GM12872 (cell line): Measurements from ENCODE around the gene RAET1G.

Source experiments
- TF ChIP-seq, protein P1 (sequence below): IDR thresholded peaks from 3 replicates; pipeline ENCODE4 v1.5.1; 2011; ENCODE audit warnings: low read depth, mild to moderate bottlenecking, low read length, moderate library complexity; ENCODE audit not compliant: insufficient read depth

The RAET1G gene

DNA sequence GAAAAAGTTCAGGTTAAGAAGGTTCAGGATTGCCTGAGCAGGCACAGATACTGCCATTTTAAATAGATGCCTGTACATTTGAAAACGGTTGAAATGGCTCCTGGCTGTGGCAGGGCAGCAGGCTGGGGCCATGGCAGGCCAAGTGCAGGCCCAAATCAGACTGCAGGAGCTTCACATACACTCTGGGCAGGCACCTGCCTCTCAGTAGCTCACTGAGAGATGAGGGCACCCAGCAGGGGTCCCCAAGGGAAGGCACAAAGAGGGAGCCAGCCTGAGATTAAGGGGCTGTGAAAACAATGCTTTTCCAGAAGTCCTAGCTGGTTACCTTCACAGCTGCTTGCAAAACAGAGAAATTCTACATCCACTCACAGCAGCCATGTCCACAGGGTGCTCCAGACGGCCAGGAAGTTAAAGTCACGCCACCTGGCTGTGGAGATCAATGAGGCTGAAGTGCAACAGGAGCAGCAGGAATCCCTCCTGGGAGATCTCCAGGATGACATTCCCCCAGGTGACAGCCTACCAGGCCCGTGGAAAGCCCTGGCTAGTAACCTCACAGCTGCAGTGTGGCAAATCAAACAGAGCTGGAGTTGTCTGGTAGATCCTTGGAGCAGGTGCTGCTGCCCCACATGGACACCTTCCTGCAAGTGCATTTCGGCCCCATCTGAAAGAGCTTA, 18.8 kb downstream of the RAET1G start:
- TF ChIP-seq, protein P1, sequence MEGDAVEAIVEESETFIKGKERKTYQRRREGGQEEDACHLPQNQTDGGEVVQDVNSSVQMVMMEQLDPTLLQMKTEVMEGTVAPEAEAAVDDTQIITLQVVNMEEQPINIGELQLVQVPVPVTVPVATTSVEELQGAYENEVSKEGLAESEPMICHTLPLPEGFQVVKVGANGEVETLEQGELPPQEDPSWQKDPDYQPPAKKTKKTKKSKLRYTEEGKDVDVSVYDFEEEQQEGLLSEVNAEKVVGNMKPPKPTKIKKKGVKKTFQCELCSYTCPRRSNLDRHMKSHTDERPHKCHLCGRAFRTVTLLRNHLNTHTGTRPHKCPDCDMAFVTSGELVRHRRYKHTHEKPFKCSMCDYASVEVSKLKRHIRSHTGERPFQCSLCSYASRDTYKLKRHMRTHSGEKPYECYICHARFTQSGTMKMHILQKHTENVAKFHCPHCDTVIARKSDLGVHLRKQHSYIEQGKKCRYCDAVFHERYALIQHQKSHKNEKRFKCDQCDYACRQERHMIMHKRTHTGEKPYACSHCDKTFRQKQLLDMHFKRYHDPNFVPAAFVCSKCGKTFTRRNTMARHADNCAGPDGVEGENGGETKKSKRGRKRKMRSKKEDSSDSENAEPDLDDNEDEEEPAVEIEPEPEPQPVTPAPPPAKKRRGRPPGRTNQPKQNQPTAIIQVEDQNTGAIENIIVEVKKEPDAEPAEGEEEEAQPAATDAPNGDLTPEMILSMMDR = no peak

DNA sequence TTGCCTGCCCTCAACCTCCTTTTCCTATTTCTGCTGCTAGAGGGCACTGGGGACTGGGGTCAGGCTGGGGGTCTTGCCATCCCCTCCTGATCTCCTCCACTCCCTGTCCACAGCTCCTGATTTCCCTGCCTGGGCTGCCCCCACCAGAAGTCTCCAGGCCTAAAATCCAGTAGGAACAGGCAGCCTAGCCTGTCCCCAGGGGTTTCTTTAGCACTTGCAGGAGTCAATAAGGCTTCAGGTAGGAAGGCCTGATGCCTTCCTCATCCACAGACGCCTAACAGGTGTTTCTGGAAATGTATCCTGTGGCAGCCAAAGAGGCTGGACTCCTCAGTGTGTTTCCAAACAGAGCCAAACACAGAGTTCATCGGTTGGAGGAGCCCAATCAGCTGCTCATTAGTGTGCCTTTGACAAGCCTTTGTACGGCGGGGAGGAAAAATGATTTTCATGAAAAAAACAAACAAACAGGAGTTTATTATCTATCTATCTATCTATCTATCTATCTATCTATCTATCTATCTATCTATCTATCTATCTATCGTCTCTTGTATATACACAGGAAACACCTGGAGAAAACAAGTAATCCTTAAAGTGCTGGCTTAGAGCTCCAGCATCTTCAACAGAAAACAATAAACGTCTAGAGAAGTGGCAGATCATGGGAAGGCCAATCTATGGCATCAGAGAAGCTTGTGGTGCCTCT, 21.3 kb downstream of the RAET1G start:
- TF ChIP-seq, protein P1 = no peak

- TF ChIP-seq, protein P1 = no peak
Observed at GRCh38 chr6:149900620-149901443, 22.1 kb downstream of the RAET1G start.

DNA sequence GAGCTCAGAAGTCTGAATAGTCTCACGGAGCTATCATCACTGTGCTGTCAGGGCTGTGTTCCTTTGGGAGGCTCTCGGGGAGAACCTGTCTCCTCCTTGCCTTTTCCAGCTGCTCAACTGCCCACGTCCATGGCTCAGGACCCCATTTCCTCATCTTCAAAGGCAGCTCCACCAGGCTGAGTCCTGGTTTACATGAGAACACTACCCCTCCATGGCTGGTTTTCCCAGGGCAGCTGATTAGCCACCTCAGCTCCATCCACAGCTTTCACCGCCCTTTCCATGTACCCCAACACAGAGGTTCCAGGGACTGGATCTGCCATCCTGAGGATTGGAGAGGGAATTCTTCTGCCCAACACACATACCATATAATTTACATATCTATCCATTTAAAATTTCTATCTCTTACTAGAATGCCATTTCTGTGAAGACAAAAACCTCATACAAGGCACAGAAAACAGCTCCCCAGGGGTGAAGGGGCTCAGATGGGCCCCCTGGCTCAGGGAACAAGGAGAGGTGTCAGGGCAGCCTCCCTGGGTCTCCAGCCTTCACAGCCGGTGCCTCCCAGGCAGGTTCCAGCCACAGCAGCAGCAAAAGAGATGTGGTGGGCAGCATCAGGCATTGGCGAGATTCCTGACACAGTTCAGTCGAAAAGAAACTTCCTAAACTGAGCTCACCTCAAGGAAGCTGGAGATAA, 22.8 kb downstream of the RAET1G start:
- TF ChIP-seq, protein P1 = no peak

GRCh38 chr6:149899486-149899885, 23.4 kb downstream of the RAET1G start:
- TF ChIP-seq, protein P1 = no peak

- TF ChIP-seq, protein P1 = no peak
Observed at GRCh38 chr6:149898966-149899365, 24.0 kb downstream of the RAET1G start.
